A549 (cell line): ENCODE data around the gene PLEKHA5. TPM values are rescaled to one million over a fixed set of nuclear protein-coding genes. Genes with fewer than 3 reads are reported as not detected.

Source experiments
- ATAC-seq, 2 experiments: fragments of 200-7000 bp in 1 of 2; fragments of >200 bp in 1 of 2; cut with Nextera tagmentation in 1 of 2; cut with Tn5 transposase in 1 of 2; 3 replicates each; pipeline versions ENCODE4 v1.8.0 to v1.9.1; 2018 to 2020; ENCODE audit warnings: mild to moderate bottlenecking in 1 of 2, moderate library complexity in 1 of 2
- CTCF ChIA-PET: fragments of 300-600 bp; sonication (Branson Sonifier 250); formaldehyde crosslinking; extraction: SDS; loops from one replicate; lab custom pipeline; 2021; ENCODE audit warnings: antibody characterized with exemption, inconsistent platforms; lab: Yijun Ruan, JAX
- POLR2A ChIA-PET: fragments of 350-600 bp; formaldehyde crosslinking; extraction: SDS; loops from one replicate; lab custom pipeline; 2021; ENCODE audit warnings: antibody characterized with exemption, inconsistent platforms; lab: Yijun Ruan, JAX
- DNase-seq, 2 experiments: peaks; one replicate each; pipeline versions ENCODE4 v3.0.0 to v3.0.0-alpha.2; 2011 to 2016; ENCODE audit warnings: low read depth in 1 of 2, low spot score in 1 of 2
- FAIRE-seq: peaks from 2 replicates; lab custom pipeline; 2011; peaks lifted over from hg19 to GRCh38; lab: Jason Lieb, UNC
- H3K27ac ChIP-seq, 2 experiments: fragments of >200 bp; sonication (Bioruptor Twin); formaldehyde crosslinking; 3 replicates each; pipeline ENCODE4 v1.5.1; 2016 to 2017
- H3K4me1 ChIP-seq: fragments of >200 bp; sonication (Bioruptor Twin); formaldehyde crosslinking; 3 replicates; pipeline ENCODE4 v1.6.1; 2016
- H3K4me2 ChIP-seq: fragments of >200 bp; sonication (Bioruptor Twin); formaldehyde crosslinking; 3 replicates; pipeline ENCODE4 v1.6.1; 2016
- H3K4me3 ChIP-seq: fragments of >200 bp; sonication (Bioruptor Twin); formaldehyde crosslinking; 3 replicates; pipeline ENCODE4 v1.5.1; 2016
- H3K9me3 ChIP-seq: fragments of >200 bp; sonication (Bioruptor Twin); formaldehyde crosslinking; 3 replicates; pipeline ENCODE4 v1.6.1; 2016
- BCL3 ChIP-seq: fragments of >200 bp; sonication (Bioruptor Twin); formaldehyde crosslinking; IDR thresholded peaks from 3 replicates; pipeline ENCODE4 v1.6.1; 2016
- BHLHE40 ChIP-seq: IDR thresholded peaks from 2 replicates; pipeline ENCODE4 v1.6.1; 2012; ENCODE audit warnings: low read depth, low read length, inconsistent platforms
- CEBPB ChIP-seq, 2 experiments: fragments of >200 bp in 1 of 2; sonication (Bioruptor Twin) in 1 of 2; formaldehyde crosslinking in 1 of 2; IDR thresholded peaks; 2 replicates each; pipeline ENCODE4 v1.6.1; 2012 to 2016
- CHD2 ChIP-seq: fragments of 150-350 bp; IDR thresholded peaks from 2 replicates; pipeline ENCODE4 v1.6.1; 2014; ENCODE audit warnings: low read length; ENCODE audit not compliant: partially characterized antibody
- EHMT2 ChIP-seq: fragments of 200-600 bp; sonication (generic); IDR thresholded peaks from 2 replicates; pipeline ENCODE4 v1.6.1; 2016; ENCODE audit warnings: antibody characterized with exemption, low read depth, mild to moderate bottlenecking, moderate library complexity
- ELK1 ChIP-seq: fragments of 150-350 bp; IDR thresholded peaks from 2 replicates; pipeline ENCODE4 v1.6.1; 2014; ENCODE audit warnings: low read depth, mild to moderate bottlenecking, low read length
- EP300 ChIP-seq, 2 experiments: fragments of >200 bp; sonication (Bioruptor Twin); formaldehyde crosslinking; IDR thresholded peaks; 2 replicates in 1 of 2; 3 replicates in 1 of 2; pipeline ENCODE4 v1.6.1; 2016 to 2017
- ESRRA ChIP-seq: fragments of 150-350 bp; IDR thresholded peaks from 2 replicates; pipeline ENCODE4 v1.6.1; 2014; ENCODE audit warnings: mild to moderate bottlenecking, low read length, borderline replicate concordance
- HOXA7 ChIP-seq: fragments of 250-450 bp; sonication (Bioruptor Pico); IDR thresholded peaks from 2 replicates; pipeline ENCODE4 v1.5.0; 2020; ENCODE audit warnings: mild to moderate bottlenecking, moderate library complexity
- JUN ChIP-seq, 2 experiments: fragments of >200 bp; sonication (Bioruptor Twin); formaldehyde crosslinking; IDR thresholded peaks; 2 replicates in 1 of 2; 3 replicates in 1 of 2; pipeline ENCODE4 v1.6.1; 2016 to 2017
- JUNB ChIP-seq: fragments of >200 bp; sonication (Bioruptor Twin); formaldehyde crosslinking; IDR thresholded peaks from 2 replicates; pipeline ENCODE4 v1.6.1; 2016
- MAZ ChIP-seq: fragments of 150-350 bp; IDR thresholded peaks from 2 replicates; pipeline ENCODE4 v1.6.1; 2014; ENCODE audit warnings: antibody characterized with exemption, low read depth, low read length, borderline replicate concordance
- MYC ChIP-seq: IDR thresholded peaks from 2 replicates; pipeline ENCODE4 v1.6.1; 2012; ENCODE audit warnings: mild to moderate bottlenecking, inconsistent platforms, low read length, improper control_type of control experiment, borderline replicate concordance
- NPAS2 ChIP-seq: fragments of 250-450 bp; sonication (Bioruptor Pico); IDR thresholded peaks from 2 replicates; pipeline ENCODE4 v1.8.0; 2022; ENCODE audit warnings: mild to moderate bottlenecking, moderate library complexity, borderline replicate concordance
- PHF8 ChIP-seq: fragments of 200-600 bp; sonication (generic); IDR thresholded peaks from 2 replicates; pipeline ENCODE4 v1.6.1; 2016; ENCODE audit warnings: low read depth, mild to moderate bottlenecking, antibody characterized with exemption, moderate library complexity, borderline replicate concordance
- RAD21 ChIP-seq, 2 experiments: fragments of >200 bp in 1 of 2; sonication (Bioruptor Twin) in 1 of 2; formaldehyde crosslinking in 1 of 2; IDR thresholded peaks in 1 of 2; conservative IDR thresholded peaks in 1 of 2; 2 replicates in 1 of 2; 3 replicates in 1 of 2; pipeline ENCODE4 v1.6.1; 2012 to 2018; ENCODE audit warnings: inconsistent platforms in 1 of 2
- ZC3H11A ChIP-seq: fragments of 450-650 bp; IDR thresholded peaks from 2 replicates; pipeline ENCODE4 v1.6.1; 2014; ENCODE audit warnings: antibody characterized with exemption, mild to moderate bottlenecking
- ZNF302 ChIP-seq: fragments of 250-450 bp; sonication (Bioruptor Pico); IDR thresholded peaks from 2 replicates; pipeline ENCODE4 v1.9.0; 2021; ENCODE audit warnings: inconsistent platforms, mild to moderate bottlenecking, moderate library complexity
- WGBS: methylation state at CpG from one replicate; pipeline ENCODE4 v1.1.6; 2017; ENCODE audit errors: missing lambda C conversion rate; 5-methylcytosine and 5-hydroxymethylcytosine counted together
- polyA plus RNA-seq, 4 experiments: library from polyadenylated mRNA; depleted of rRNA in 3 of 4; stranded (reverse); fragments of >200 nt; fragmentation: RNase III in 1 of 4; extraction: RNeasy Plus Mini Kit Qiagen cat#74134 plus additional on column Dnase treatment in 1 of 4; gene quantifications; 2 replicates in 3 of 4; 3 replicates in 1 of 4; pipeline ENCODE4 v1.2.3, GENCODE V29; 2011 to 2017
- TF ChIP-seq, protein P1 (sequence below): fragments of 450-650 bp; IDR thresholded peaks from 2 replicates; pipeline ENCODE4 v1.6.1; 2014; ENCODE audit warnings: antibody characterized with exemption
- TF ChIP-seq, protein P2 (sequence below): fragments of >200 bp; sonication (Bioruptor Twin); formaldehyde crosslinking; IDR thresholded peaks from 2 replicates; pipeline ENCODE4 v1.6.1; 2016

The PLEKHA5 gene
- polyA plus RNA-seq, 2 of the 4 experiments (the other 2 are of a cell fraction) = 7.6 to 13.2 TPM

DNA sequence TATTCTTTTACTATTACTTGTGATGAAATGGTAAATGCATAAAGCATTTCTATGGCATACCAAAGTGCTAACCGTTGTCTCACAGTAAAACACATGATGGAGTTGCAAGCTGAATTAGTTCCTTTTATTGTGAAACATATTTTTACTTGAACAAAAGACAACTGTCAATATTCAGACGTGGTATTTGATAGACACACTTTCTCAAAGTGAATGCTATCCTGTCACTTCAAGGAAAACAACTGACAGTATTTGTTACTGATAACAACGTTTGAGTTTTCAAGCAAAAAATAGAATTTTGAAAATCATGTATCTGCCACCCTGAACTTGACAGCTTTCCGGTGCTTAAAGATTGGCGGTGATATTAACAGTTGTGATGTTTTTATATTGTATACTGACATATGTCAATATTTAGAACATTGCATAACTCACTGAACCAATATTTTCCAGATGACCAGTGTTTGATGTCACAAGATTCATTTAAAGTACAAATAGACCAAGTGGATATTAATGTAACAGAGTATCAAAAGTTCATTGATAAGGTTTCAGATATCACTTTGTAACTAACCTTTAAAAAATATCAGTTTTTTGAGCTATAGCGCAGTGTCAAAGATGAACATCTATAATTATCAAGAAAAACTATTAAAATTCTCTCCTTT is 156.4 kb downstream of the PLEKHA5 start:
- no peaks in the 10 kb centered on the region for H3K4me1 ChIP-seq
- no peaks in the 10 kb centered on the region for H3K9me3 ChIP-seq
- CTCF ChIA-PET = interaction anchor here (0.6 to 0.7 kb wide), 2 partner anchors 8 to 120 kb away, joined by 3 to 4 read pairs; no protein-coding TSS in a partner anchor
- H3K4me2 ChIP-seq = no peak overlapping the region
- H3K4me3 ChIP-seq = no peak overlapping the region
- ATAC-seq (no peak), FAIRE-seq (peak; percentile 85), DNase-seq (no peak)
- POLR2A ChIA-PET = no interaction called here
- TF ChIP-seq JUN (IDR thresholded peaks at IDR 0.05) (no peak), ELK1 (no peak), ZNF302 (CRISPR knock-in tag) (no peak), RAD21 (conservative IDR thresholded peaks at IDR 0.05 in 1 of 2, IDR thresholded peaks at IDR 0.05 in 1 of 2) (no peak), MAZ (no peak), BHLHE40 (no peak), NPAS2 (CRISPR knock-in tag) (no peak), ESRRA (no peak), MYC (no peak)
- TF ChIP-seq, protein P1, sequence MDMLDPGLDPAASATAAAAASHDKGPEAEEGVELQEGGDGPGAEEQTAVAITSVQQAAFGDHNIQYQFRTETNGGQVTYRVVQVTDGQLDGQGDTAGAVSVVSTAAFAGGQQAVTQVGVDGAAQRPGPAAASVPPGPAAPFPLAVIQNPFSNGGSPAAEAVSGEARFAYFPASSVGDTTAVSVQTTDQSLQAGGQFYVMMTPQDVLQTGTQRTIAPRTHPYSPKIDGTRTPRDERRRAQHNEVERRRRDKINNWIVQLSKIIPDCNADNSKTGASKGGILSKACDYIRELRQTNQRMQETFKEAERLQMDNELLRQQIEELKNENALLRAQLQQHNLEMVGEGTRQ = no peak
- 54% methylated on average over 6 of the region's 6 CpGs for WGBS
- no peak overlapping the region for H3K27ac ChIP-seq

- no peak for DNase-seq
- no peak overlapping the region for H3K4me3 ChIP-seq
- TF ChIP-seq PHF8 = no peak
- TF ChIP-seq HOXA7 = no peak
- TF ChIP-seq BCL3 = no peak
- TF ChIP-seq MAZ = no peak
- no peak for TF ChIP-seq JUN (IDR thresholded peaks at IDR 0.05)
- TF ChIP-seq CHD2 = no peak
- no peak for TF ChIP-seq EHMT2
- TF ChIP-seq ZC3H11A = no peak
- TF ChIP-seq JUNB = no peak
- TF ChIP-seq CEBPB (IDR thresholded peaks at IDR 0.05) = no peak
- no peak overlapping the region for H3K27ac ChIP-seq
- FAIRE-seq = no peak
- CTCF ChIA-PET = interaction anchor here (0.7 kb wide), 1 partner anchor 423 kb away, joined by 4 read pairs; no protein-coding TSS in a partner anchor
- no peak overlapping the region for H3K4me2 ChIP-seq
- ATAC-seq = no peak
- H3K9me3 ChIP-seq = no peaks in the 10 kb centered on the region
- no peaks in the 10 kb centered on the region for H3K4me1 ChIP-seq
- POLR2A ChIA-PET = interaction anchor here (0.7 kb wide), 1 partner anchor 350 kb away, joined by 4 read pairs; no protein-coding TSS in a partner anchor
- 34% methylated on average over 1 of the region's 1 CpG for WGBS
These were observed 157.8 kb downstream of the PLEKHA5 start for GRCh38 chr12:19287302-19287701.

GRCh38 chr12:19288161-19288560 is 158.6 kb downstream of the PLEKHA5 start:
- ChIA-PET POLR2A (interaction anchor here (0.7 kb wide), 1 partner anchor 351 kb away, joined by 4 read pairs; no protein-coding TSS in a partner anchor), CTCF (interaction anchor here (0.7 to 2.0 kb wide), 10 partner anchors 11 to 159 kb away, joined by 3 to 14 read pairs (median 3); partner anchors contain the start of gene PLEKHA5)
- ATAC-seq = no peak
- WGBS = 90% methylated on average over 4 of the region's 4 CpGs
- FAIRE-seq = no peak
- no peaks in the 10 kb centered on the region for H3K4me1 ChIP-seq
- no peak overlapping the region for H3K27ac ChIP-seq
- H3K9me3 ChIP-seq = no peaks in the 10 kb centered on the region
- H3K4me3 ChIP-seq = no peak overlapping the region
- no peak for TF ChIP-seq EP300 (IDR thresholded peaks at IDR 0.05)
- TF ChIP-seq, protein P2, sequence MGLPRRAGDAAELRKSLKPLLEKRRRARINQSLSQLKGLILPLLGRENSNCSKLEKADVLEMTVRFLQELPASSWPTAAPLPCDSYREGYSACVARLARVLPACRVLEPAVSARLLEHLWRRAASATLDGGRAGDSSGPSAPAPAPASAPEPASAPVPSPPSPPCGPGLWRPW = no peak
- no peak for DNase-seq
- H3K4me2 ChIP-seq = no peak overlapping the region
